T-helper 1 cell treated with Interleukin-12 subunit alpha and Interleukin-12 subunit beta and Interleukin-4 antibody, amounts not matched to agents 30 ng/mL and 1 ng/mL, for 36 hours (primary cell): ENCODE measurements around the gene QSOX2. TPM values are rescaled to one million over a fixed set of nuclear protein-coding genes. Genes with fewer than 3 reads are reported as not detected.

Experiments used
- intact Hi-C: fragments of 100-400 bp; cut with micrococcal nuclease; formaldehyde crosslinking; loops from one replicate; pipeline ENCODE4 v1.15.1; 2024
- total RNA-seq: library from RNA; stranded (reverse); gene quantifications from 2 replicates; pipeline ENCODE4 v1.2.3, GENCODE V29; 2022

Gene QSOX2
- total RNA-seq, 1 donor from 2014 or later, result 16.0 TPM

- intact Hi-C loops, result loop anchor here (10.0 kb wide), 1 partner anchor 269 kb away; no protein-coding TSS in a partner anchor
Measured at GRCh38 chr9:136265561-136266355, 20.1 kb upstream of the QSOX2 start.

DNA sequence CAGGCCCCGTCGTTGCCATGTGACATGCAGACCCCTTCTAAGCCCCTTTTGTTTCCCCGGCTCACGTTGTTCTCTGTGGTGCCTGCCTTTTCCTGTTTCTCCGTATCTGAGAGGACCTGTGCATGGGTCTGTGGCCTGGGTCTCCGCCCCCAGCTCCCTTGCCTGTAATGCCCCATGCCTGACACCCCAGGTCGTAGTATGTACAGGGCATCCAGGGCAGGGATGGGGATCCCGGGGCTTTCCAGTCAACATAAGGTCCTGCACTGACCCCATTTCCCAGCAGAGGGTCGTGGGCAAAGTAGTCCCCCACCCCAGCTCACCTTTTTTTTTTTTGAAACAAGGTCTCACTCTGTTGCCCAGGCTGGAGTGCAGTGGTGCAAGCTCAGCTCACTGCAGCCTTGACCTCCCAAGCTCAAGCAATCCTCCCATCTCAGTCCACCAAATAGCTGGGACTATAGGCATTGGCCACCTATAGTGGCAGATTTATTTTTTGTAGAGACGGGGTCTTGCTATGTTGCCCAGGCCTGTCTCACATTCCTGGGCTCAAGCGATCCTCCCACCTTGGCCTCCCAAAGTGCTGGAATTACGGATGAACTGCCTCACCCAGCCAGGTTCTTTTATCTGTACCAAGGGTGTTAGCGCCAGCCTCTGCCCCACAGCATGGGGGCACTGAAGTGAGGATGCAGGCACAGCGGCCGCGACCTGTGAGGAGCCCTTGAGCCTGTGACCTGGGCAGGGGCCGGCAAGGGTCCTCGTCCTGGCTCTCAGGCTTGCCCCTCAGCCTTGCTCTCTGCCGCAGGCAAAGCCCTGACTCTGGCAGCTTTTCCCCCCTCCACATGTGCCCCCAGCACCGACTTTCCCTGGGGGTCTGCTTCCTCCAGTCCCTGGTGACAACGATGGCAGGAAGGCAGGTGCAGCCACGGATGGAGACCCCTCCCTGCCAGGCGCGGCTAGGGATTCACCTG lies 19.1 kb upstream of the QSOX2 start:
- intact Hi-C loops, result loop anchor here (10.0 kb wide), 1 partner anchor 270 kb away; no protein-coding TSS in a partner anchor

GRCh38 chr9:136264031-136264430 lies 18.4 kb upstream of the QSOX2 start:
- intact Hi-C loops, result loop anchor here (10.0 kb wide), 1 partner anchor 271 kb away; no protein-coding TSS in a partner anchor

DNA sequence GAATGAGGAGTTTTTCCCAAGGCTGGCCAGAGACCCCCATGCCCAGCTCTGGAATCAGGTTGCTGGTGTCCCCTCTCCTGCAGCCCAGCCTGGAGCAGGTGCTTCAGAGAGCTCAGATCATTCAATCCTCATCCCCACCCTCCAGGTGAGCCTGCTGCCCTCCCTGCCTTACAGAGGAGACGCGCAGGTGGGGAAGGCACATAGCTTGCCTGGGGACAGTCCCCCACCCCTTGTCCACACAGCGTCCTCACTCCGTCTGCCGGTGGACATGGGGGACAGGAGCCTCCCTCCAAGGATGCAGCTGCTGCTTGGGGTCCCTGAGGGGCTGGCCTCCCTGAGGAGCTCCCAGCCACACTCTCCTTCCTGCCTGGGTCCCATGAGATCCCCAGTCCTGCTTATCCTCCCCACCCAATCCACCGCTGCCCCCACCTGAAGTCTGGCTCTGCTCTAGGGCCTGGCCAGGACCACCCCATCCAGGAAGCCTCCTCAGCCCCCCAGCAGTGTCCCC lies 17.1 kb upstream of the QSOX2 start:
- intact Hi-C loops, result loop anchor here (10.0 kb wide), 1 partner anchor 272 kb away; no protein-coding TSS in a partner anchor

- intact Hi-C loops, result loop anchor here (10.0 kb wide), 1 partner anchor 273 kb away; no protein-coding TSS in a partner anchor
Measured at GRCh38 chr9:136261686-136262430, 16.2 kb upstream of the QSOX2 start.

GRCh38 chr9:136260936-136261472 lies 15.4 kb upstream of the QSOX2 start:
- intact Hi-C loops, result loop anchor here (10.0 kb wide), 1 partner anchor 274 kb away; no protein-coding TSS in a partner anchor

DNA sequence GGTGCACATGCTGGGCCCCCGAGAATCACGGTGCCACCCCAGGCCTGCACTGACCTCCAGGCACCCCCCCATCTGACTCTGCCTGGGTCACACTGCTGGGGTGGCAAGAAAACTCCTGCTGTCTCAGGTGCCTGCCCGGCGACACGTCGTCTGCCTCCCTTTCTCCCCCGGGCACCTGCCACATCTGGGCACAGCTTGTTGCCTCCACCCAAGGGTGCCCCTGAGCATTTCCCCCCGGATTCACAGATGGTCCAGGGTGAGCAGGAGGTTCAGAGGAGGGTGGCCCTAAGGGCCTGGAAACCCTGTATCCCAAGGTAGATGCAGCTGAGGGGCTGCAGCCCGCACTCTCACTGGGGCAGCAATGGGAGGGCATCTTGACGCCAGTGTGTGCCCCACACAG lies 14.9 kb upstream of the QSOX2 start:
- intact Hi-C loops, result loop anchor here (10.0 kb wide), 1 partner anchor 274 kb away; no protein-coding TSS in a partner anchor

DNA sequence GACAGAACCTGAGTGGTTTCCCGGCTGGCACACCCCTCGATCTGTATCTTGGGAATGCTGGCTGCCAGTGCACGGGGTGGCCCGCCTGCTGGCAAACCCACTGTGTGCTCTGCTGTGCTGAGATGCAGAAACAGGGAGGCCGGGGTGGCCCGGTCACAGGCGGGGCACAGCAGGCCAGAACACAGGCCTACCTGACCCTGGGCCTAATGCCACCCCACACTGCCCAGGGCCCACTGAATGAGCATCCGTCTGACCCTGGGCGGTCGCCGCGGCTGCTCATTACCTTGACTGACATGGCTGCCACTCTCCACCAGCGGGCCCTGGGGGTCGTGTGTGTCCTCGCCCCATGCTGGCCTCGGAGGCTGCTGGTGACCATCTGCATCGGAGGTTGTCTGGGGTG lies 14.2 kb upstream of the QSOX2 start:
- intact Hi-C loops, result loop anchor here (10.0 kb wide), 1 partner anchor 275 kb away; no protein-coding TSS in a partner anchor

- intact Hi-C loops, result no loop called here
Measured at GRCh38 chr9:136259517-136259813, 13.9 kb upstream of the QSOX2 start.

DNA sequence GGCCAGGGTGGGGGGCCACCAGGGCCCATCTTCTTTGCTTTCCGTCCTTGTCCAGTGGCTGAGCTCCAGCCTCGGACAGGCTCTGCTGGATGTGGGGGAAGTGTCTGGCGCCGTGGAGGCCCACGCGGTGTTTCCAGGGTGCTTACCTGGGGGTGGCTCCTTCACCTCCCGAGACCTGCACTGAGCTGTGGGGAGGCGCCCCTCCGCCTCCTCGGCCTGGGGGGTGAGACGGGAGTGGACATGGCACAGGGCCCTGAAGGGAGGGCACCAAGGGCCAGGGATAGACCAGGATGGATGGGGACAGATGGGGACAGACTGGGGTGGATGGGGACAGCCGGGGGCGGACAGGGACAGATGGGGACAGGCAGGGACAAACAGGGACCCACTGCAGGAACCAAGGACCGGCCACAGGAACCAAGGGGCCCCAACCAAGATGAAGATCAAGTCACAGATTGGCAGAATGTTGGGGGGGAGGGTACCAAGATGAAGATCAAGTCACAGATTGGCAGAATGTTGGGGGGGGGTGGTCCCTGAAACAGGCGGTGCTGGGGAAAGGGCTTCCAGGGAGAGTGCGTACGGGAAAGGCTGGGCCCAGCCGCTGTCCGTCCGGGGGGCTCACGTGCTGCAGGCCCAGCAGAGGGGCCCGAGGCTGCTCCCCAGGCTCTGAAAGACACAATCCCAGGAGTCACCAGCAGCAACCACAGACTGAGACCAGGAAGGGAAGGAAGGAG lies 13.3 kb upstream of the QSOX2 start:
- intact Hi-C loops, result no loop called here

- intact Hi-C loops, result no loop called here
Measured at GRCh38 chr9:136258299-136258625, 12.7 kb upstream of the QSOX2 start.

DNA sequence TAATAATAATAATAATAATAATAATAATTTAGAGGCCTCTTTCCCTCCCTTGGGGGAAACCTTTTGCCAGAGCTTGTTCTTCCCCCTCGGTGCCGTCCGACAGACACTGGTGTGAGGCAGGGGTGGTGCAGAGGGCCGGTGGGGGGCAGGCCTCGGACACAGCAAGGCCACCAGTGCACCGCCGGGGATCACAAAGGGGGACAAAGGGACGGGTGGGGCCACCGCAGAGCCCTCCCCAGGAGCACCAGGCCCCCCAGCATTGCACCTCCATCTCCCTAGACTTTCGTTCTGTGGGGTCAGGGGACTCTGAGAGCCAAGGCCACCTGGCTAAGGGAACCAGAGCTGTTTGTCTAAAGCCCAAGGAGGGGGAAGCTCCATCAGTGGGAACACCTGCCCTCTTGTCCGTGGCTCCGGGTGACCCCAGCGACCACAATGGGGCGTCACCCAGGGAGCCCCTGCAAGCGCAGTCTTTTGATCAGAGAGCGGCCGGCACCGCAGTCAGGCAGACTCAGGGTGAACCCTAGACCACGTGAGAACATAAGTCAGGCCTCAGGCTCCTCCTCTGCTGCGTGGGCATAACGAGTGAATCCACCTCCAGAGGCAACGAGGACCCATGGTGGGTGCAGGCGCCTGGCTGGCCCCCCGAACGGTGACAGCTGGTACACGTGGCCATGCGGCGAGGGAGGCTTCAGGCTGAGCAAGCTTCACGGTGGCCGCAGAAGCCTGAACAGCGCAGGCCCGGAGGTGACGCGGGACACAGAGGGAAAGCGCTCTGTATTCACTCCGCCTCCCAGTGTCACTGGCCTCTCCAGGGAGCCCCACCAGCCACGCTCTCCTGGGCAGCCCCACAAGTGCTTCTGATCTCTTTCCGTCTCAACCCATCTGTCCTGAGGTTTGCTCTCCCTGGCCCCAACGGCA lies 12.0 kb upstream of the QSOX2 start:
- intact Hi-C loops, result no loop called here

GRCh38 chr9:136255896-136256890 lies 10.6 kb upstream of the QSOX2 start:
- intact Hi-C loops, result no loop called here

GRCh38 chr9:136255166-136255538 lies 9.5 kb upstream of the QSOX2 start:
- intact Hi-C loops, result no loop called here

DNA sequence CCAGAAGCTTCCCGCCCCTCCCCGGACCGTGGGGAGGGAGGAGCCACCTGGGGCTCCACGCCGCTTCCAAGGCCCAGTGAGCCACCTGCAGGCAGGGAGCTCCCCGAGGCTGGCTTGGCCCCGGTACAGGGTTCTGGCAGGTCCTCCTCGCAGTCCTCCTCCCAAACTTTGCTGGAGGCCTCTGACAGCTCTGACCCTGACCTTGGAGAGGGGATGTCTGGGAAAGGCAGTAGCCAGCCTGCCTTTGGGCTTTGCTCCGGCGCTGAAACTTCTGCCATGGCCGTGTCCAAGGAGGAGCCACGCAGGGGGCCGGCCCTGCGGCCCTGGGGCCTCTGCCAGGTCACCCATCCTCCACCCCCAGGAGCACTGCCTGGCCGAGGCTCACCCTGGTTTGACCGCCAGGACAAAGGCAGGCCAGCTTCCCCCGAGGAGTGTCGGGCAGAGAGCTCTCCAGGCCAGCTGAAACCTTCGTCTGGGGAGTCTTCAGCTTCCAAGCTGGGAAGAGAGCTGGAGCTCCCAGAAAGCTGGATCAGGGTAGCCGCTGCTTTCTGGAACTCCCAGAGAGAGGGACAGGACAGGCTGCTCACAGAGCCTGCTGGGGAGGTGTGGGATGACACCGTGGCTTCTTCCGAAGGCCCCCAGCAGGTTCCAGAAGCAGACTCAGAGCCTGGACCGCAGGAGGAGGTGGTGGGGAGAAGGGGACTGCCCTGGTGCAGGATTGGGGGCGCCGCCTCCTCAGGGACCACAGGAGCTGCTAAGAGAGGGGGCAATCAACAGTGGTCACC lies 9.0 kb upstream of the QSOX2 start:
- intact Hi-C loops, result no loop called here

DNA sequence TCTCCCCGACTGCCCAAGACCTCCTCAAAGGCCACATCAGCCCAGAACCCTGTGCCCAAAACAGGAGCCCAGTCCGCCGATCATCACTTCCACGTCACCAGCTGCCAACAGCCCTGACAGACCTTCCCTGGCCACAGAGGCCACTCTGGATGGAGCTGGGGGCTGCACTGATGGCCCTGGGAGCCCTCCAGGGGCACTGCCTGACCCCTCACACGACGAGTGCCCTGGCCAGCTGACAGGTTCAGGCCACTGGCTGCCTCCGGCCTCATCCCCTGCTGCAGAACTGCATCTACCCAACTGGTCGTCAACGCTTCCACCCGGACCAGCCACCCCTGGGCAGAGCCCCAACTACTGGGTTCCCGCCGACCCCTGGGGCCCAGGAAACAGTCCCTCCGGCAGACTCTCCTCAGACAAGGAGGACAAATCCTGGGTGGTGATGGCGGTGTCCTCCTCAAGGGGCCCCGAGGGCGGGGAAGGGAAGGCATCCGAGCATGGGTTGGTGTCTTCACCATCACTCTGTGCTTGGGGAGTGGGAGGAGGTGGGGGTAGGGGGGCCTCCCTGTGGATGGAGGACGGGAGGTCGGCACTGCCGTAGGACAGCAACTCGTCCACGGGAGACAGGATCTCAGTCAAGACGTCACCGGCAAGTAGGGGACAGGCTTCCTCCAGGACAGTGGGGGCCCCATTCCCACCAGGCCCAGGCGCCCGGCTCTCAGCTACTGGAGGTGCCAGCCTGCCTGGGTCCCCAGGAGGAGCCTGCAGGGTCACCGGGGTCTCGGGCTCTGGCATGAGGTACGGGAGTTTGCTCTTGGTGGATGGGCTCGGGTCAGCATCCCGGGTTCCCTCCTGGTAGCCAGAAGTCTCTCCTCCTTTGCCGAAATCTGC lies 7.9 kb upstream of the QSOX2 start:
- intact Hi-C loops, result no loop called here
